Sigmoid colon (tissue), 7 donors: ENCODE measurements around the gene FAP. TPM values are rescaled to one million over a fixed set of nuclear protein-coding genes. Genes with fewer than 3 reads are reported as not detected.

Experiments used
- DNase-seq: peaks from one replicate; pipeline ENCODE4 v3.0.0-alpha.2; 2019
- H3K27ac ChIP-seq, 4 donors: fragments of 200-600 bp; sonication (generic); one replicate each; pipeline ENCODE4 v1.5.1; 2016 to 2019; ENCODE audit warnings: mild to moderate bottlenecking in 1 of 4
- H3K27me3 ChIP-seq, 3 donors: fragments of 200-600 bp; sonication (generic); one replicate each; pipeline ENCODE4 v1.5.1; 2019; ENCODE audit warnings: mild to moderate bottlenecking in 1 of 3
- H3K36me3 ChIP-seq, 4 donors: fragments of 200-600 bp; sonication (generic); one replicate each; pipeline ENCODE4 v1.5.1; 2016 to 2019
- H3K4me1 ChIP-seq, 4 donors: fragments of 200-600 bp; sonication (generic); one replicate each; pipeline ENCODE4 v1.5.1; 2017 to 2019
- H3K4me3 ChIP-seq, 4 donors: fragments of 200-600 bp; sonication (generic); one replicate each; pipeline ENCODE4 v1.5.1; 2017 to 2019; ENCODE audit warnings: mild to moderate bottlenecking in 2 of 4, moderate library complexity in 1 of 4
- H3K9me3 ChIP-seq, 4 donors: fragments of 200-600 bp in 3 of 4; sonication (generic) in 3 of 4; one replicate each; pipeline versions ENCODE4 v1.5.1 to v1.6.1; 2013 to 2019
- CTCF ChIP-seq, 4 experiments: fragments of 450-650 bp in 3 of 4; fragments of 200-600 bp in 1 of 4; IDR thresholded peaks; one replicate each; pipeline ENCODE4 v1.5.1; 2016 to 2019; ENCODE audit warnings: antibody characterized with exemption in 4 of 4, mild to moderate bottlenecking in 3 of 4, moderate library complexity in 2 of 4
- EP300 ChIP-seq, 4 donors: sonication (generic); formaldehyde crosslinking; IDR thresholded peaks; one replicate each; pipeline ENCODE4 v1.6.1; 2017; ENCODE audit warnings: antibody characterized with exemption in 4 of 4
- POLR2A ChIP-seq, 2 donors: fragments of 450-650 bp; IDR thresholded peaks; one replicate each; pipeline ENCODE4 v1.6.1; 2016; ENCODE audit warnings: antibody characterized with exemption in 2 of 2, mild to moderate bottlenecking in 2 of 2, moderate library complexity in 2 of 2
- POLR2AphosphoS5 ChIP-seq, 4 donors: sonication (generic); formaldehyde crosslinking; IDR thresholded peaks; one replicate each; pipeline ENCODE4 v1.6.1; 2017; ENCODE audit warnings: antibody characterized with exemption in 4 of 4
- WGBS, 2 donors: extraction: QIAGEN DNeasy Blood & Tissue Kit; methylation state at CpG; one replicate each; pipeline ENCODE4 v1.1.7; 2013; 5-methylcytosine and 5-hydroxymethylcytosine counted together
- intact Hi-C: fragments of 100-400 bp; cut with DNase I; formaldehyde crosslinking; loops from one replicate; pipeline ENCODE4 v1.15.1; 2023
- polyA plus RNA-seq, 3 donors: library from polyadenylated mRNA; stranded (reverse); fragments of 200-250 nt; gene quantifications; one replicate each; pipeline ENCODE4 v1.2.3, GENCODE V29; 2013
- total RNA-seq, 4 donors: library from RNA; depleted of rRNA; stranded (reverse); fragments of >200 nt; gene quantifications; one replicate each; pipeline ENCODE4 v1.1.0, GENCODE V29; 2016
- donor health status: healthy with polysubstance abuse.
- donor health status: Bipolar disorder and iron deficiency.
- donor health status: healthy.

FAP gene
- total and polyA plus RNA-seq, 7 donors, result 2.2 to 35.7 (median 20.0) TPM; not detected in 2

- no peak overlapping the region for H3K4me3 ChIP-seq
- H3K27ac ChIP-seq, result no peak overlapping the region
- no peak for TF ChIP-seq EP300 (IDR thresholded peaks at IDR 0.05)
- TF ChIP-seq POLR2A (IDR thresholded peaks at IDR 0.05), result no peak
- TF ChIP-seq POLR2AphosphoS5 (IDR thresholded peaks at IDR 0.05), result no peak
- TF ChIP-seq CTCF (IDR thresholded peaks at IDR 0.05), result no peak
- no peak for DNase-seq
- no peaks in the 10 kb centered on the region for H3K9me3 ChIP-seq
- no peaks in the 10 kb centered on the region for H3K4me1 ChIP-seq
- peaks cover 0 to 21% (median 3%) of the 10 kb centered on the region in 4 donors for H3K36me3 ChIP-seq
- WGBS, 2 donors, result 93 to 96% methylated on average over 7 of the region's 7 CpGs
- intact Hi-C loops, result no loop called here
- no peaks in the 10 kb centered on the region for H3K27me3 ChIP-seq
Observed at GRCh38 chr2:162265666-162266459, 22.6 kb upstream of the FAP start.

- no peaks in the 10 kb centered on the region for H3K9me3 ChIP-seq
Observed at GRCh38 chr2:162261032-162261945, 18.0 kb upstream of the FAP start.

GRCh38 chr2:162258686-162259085, 15.4 kb upstream of the FAP start:
- TF ChIP-seq EP300 (IDR thresholded peaks at IDR 0.05) (no peak), CTCF (IDR thresholded peaks at IDR 0.05) (no peak), POLR2AphosphoS5 (IDR thresholded peaks at IDR 0.05) (no peak), POLR2A (IDR thresholded peaks at IDR 0.05) (no peak)
- intact Hi-C loops, result loop anchor here (5.0 kb wide), 1 partner anchor 36 kb away; no protein-coding TSS in a partner anchor
- H3K4me1 ChIP-seq, result peaks cover 0 to 25% (median 14%) of the 10 kb centered on the region in 4 donors
- no peak overlapping the region for H3K4me3 ChIP-seq
- no peak for DNase-seq
- no peaks in the 10 kb centered on the region for H3K9me3 ChIP-seq
- no peaks in the 10 kb centered on the region for H3K36me3 ChIP-seq
- 85 to 91% methylated on average over 2 of the region's 2 CpGs for WGBS, 2 donors
- H3K27ac ChIP-seq, result no peak overlapping the region
- H3K27me3 ChIP-seq, result no peaks in the 10 kb centered on the region

More at GRCh38 chr2:162261032-162261945, 18.0 kb upstream of the FAP start:
- peak in 1 of 4 donors; percentile 29 for TF ChIP-seq POLR2AphosphoS5 (IDR thresholded peaks at IDR 0.05)
- no peak for TF ChIP-seq POLR2A (IDR thresholded peaks at IDR 0.05)
- no peak for TF ChIP-seq CTCF (IDR thresholded peaks at IDR 0.05)
- no peak for TF ChIP-seq EP300 (IDR thresholded peaks at IDR 0.05)
- DNase-seq, result peak; percentile 76
- peaks cover 0 to 5% (median 0%) of the 10 kb centered on the region in 4 donors for H3K36me3 ChIP-seq
- intact Hi-C loops, result no loop called here
- H3K27ac ChIP-seq, result peak overlapping the region in 3 of 4 donors; percentile 43 to 70 (median 64)
- peaks cover 0 to 19% (median 14%) of the 10 kb centered on the region in 4 donors for H3K4me1 ChIP-seq
- H3K4me3 ChIP-seq, result no peak overlapping the region
- WGBS, 2 donors, result 65 to 70% methylated on average over 4 of the region's 4 CpGs
- no peaks in the 10 kb centered on the region for H3K27me3 ChIP-seq

GRCh38 chr2:162258169-162258568, 14.9 kb upstream of the FAP start:
- intact Hi-C loops, result loop anchor here (5.0 kb wide), 1 partner anchor 36 kb away; no protein-coding TSS in a partner anchor
- Histone ChIP-seq H3K4me3 (no peak overlapping the region), H3K27ac (no peak overlapping the region), H3K36me3 (no peaks in the 10 kb centered on the region), H3K27me3 (no peaks in the 10 kb centered on the region), H3K9me3 (no peaks in the 10 kb centered on the region), H3K4me1 (peaks cover 0 to 25% (median 14%) of the 10 kb centered on the region in 4 donors)
- no peak for TF ChIP-seq CTCF (IDR thresholded peaks at IDR 0.05)
- no peak for DNase-seq
- WGBS, 2 donors, result 86 to 91% methylated on average over 4 of the region's 4 CpGs
